ENCODE results near the gene FHL3.

Gene FHL3

DNA sequence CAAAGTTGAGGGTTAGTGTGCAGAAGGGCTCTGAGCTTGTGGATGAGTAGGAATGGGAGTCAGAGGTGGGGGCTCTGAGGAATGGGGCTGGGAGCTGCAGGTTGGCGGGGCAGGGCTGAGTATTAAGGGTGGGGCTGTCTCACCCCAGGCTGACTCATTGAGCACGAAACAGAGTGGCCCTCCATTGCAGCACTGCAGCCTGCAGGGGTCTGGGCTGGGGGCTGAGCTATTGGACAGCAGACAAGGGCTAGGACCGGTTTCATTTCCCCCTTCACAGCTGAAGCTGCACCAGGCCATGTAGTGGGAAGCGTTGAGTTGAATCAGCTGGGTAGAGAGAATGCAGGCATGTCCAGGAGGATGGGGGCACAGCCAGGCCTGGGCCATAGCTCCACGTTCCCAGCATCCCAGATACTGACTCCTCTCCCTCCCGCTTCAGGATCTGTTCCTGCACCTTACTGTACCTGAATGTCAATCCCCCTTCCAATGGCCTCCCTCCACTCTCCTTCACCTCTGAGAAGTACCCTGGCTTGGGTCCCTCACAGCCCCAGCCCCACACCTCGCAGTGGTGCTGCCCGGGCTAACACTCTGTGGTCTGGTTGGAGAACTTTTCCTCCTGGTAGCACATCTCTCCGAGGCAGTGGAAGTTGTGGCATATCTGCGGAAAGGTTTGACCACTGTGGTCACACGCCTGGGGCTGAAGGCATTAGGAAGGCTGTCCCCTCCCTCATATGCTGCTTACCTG lies 54.1 kb downstream of the FHL3 start:
- no peak for DNase-seq (ENCODE audit: low read depth, low spot score)
- no peak overlapping the region for H3K4me3 ChIP-seq (ENCODE audit: low read length)

DNA sequence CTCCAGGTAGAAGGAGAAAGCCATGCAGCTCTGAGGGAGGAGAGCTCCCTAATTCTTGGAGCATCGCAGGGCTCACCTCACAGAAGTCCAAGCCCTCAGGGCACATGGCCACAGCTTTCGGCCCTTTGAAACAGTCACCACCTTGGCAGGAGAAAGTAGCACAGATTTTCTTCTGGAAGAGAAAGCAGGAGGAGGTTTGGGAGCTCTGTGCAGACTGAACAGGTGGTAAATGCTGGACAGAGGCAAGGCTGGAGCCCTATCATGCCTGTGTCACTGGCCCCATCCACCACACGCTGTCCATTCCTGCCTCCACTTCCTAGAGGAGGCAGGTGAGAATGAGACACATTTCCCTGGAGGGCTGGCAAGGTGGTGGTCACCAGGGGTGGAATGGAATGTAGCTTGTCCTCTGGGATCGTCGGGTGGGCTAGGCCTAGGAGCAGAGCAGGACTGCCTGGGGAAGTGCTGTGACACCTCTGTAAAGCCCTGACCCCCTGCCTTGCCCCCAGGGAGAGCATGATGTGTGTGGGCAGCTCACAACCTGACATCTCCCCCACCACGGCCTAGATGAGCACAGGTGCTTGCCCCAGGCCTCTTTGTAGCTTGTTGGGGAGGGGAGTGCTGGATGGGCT lies 55.7 kb downstream of the FHL3 start:
- H3K4me3 ChIP-seq (ENCODE audit: low read length): no peak overlapping the region
- no peak for DNase-seq (ENCODE audit: low read depth, low spot score)

GRCh38 chr1:37948841-37949240 lies 56.5 kb downstream of the FHL3 start:
- no peak for DNase-seq (ENCODE audit: low read depth, low spot score)
- H3K4me3 ChIP-seq (ENCODE audit: low read length): no peak overlapping the region

- no peak overlapping the region for H3K4me3 ChIP-seq (ENCODE audit: low read length)
- DNase-seq (ENCODE audit: low read depth, low spot score): no peak
These were observed 57.1 kb downstream of the FHL3 start for GRCh38 chr1:37948166-37948565.

DNA sequence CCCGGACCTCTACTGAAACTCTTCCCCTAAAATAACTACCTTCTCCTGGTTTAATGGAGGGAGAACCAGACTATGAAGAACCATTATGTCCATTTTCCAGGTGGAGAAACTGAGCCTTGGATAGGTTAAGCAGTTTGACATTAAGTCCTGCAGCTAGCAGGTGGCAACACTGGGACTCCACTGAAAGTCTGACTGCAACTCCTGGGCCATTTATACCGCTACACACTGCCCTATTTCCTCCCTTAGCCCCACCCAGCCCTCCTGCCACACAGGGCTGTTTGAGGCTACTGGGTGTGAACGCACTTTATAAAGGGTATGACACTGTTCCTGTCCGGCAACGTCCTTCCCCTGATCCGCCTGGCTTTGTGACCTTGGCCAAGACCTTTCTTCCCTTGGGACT lies 58.0 kb downstream of the FHL3 start:
- no peak for DNase-seq (ENCODE audit: low read depth, low spot score)
- H3K4me3 ChIP-seq (ENCODE audit: low read length): no peak overlapping the region

Measured in Jurkat, Clone E6-1 (cell line).